ENCODE data around the gene MRTFB.

- TF ChIP-seq CTCF (IDR thresholded peaks at IDR 0.05; ENCODE audit: insufficient read depth, low read length) (no peak), POLR2AphosphoS5 (IDR thresholded peaks at IDR 0.05; ENCODE audit: low read depth) (no peak), GABPA (IDR thresholded peaks at IDR 0.05; ENCODE audit: low read depth) (no peak), SPI1 (IDR thresholded peaks at IDR 0.05; ENCODE audit: borderline replicate concordance, low read depth) (peak; percentile 66), REST (IDR thresholded peaks at IDR 0.05; ENCODE audit: insufficient replicate concordance, low read depth) (no peak)
Observed at GRCh38 chr16:14121142-14121541, 50.0 kb downstream of the MRTFB start.

Data from HL-60 (cell line).